ENCODE results near the gene ETFA.

DNA sequence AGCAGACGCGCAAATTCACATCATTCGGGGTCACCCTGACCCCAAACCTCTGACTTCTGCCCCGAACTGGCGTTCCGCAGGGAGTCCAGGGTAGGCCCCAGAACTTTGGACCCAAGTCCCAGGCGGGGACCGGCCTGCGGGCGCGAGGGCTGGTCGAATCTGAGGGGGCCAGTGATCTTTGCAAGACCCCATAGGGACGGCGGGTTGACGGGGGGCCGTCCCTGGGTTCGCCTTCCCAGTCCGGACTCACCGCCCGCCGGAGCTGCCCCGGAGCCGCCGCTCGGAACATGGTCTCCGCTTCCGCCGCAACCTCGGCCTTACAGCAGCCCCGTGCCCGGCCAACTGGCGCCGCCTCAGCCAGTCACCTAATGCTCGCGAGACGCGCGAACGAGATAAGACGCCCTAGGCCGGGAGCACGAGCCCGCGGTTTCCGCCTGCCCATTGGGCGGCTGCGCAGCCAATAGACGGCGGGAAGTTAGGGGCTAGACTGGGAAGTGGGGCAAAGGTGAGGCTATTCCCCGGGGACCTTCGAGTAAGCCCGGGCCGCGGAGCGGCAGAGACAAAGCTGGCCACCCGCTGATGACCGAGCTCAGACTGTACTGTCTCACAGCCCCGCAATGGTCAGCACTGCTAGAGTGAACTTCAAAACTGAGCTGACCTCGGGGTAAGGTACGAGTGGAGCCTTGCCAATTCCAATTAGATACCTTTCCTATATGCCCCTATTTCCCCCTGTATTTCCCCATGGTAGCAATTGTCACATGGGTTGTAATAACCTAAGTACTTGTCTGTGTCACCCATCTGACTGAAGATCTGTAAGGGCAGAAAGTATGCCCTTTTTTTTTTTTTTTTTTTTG is at the start of gene ETFA:
- TF ChIP-seq POLR2A (IDR thresholded peaks at IDR 0.05): peak in 1 of 2 donors; percentile 85
- TF ChIP-seq, protein P1, sequence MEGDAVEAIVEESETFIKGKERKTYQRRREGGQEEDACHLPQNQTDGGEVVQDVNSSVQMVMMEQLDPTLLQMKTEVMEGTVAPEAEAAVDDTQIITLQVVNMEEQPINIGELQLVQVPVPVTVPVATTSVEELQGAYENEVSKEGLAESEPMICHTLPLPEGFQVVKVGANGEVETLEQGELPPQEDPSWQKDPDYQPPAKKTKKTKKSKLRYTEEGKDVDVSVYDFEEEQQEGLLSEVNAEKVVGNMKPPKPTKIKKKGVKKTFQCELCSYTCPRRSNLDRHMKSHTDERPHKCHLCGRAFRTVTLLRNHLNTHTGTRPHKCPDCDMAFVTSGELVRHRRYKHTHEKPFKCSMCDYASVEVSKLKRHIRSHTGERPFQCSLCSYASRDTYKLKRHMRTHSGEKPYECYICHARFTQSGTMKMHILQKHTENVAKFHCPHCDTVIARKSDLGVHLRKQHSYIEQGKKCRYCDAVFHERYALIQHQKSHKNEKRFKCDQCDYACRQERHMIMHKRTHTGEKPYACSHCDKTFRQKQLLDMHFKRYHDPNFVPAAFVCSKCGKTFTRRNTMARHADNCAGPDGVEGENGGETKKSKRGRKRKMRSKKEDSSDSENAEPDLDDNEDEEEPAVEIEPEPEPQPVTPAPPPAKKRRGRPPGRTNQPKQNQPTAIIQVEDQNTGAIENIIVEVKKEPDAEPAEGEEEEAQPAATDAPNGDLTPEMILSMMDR (IDR thresholded peaks at IDR 0.05): no peak

Data from vagina (tissue), 2 donors.